GM18508 (cell line): ENCODE results near the gene SLC2A13.
"Not testable (repeated sequence)": the region's sequence is repeated elsewhere in the genome, so short reads cannot be mapped to it uniquely, and the experiment has no call there.

Experiments
- ATAC-seq: cut with Tn5 transposase; IDR thresholded peaks from one replicate; pipeline ENCODE4 v1.9.1; 2021; ENCODE audit warnings: moderate number of reproducible peaks; ENCODE audit not compliant: insufficient read depth, unreplicated experiment

The SLC2A13 gene

DNA sequence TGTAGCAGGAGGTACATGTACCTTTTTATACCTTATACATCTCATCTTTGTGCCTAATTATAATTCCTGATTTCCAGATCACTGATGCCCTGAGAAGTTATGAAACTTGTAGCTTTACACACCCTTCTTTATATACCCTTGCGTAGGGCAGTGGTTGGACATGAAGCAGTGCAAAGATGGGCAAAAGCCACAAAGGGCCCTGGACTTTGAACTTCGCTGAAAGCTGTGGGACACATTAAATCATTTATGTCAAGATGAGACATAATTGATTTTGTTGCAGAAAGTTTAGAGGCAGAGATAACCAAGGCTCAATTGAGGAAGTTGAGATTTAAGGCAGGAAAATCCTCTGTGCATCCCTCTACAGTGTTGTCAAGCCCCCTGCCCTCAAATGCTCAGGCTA lies 170.0 kb downstream of the SLC2A13 start:
- ATAC-seq = no peak

DNA sequence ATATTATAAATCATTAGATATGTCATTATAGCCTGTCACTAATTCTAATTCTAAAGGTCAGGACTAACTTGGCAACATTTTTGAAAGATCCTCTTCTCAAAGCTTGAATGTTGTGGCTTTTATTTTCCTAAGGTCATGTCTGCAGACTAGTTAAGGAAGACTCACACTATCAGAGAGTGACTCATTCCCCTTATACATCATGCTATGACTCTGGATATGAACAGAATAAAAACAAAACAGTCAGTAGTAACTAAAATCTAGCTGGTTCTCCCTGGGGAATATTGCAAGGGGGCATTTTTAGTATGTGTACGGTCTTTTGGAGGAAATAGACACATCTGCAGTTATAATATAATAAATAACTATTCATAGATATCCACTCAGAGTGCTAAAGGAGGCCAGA lies 170.6 kb downstream of the SLC2A13 start:
- no peak for ATAC-seq

DNA sequence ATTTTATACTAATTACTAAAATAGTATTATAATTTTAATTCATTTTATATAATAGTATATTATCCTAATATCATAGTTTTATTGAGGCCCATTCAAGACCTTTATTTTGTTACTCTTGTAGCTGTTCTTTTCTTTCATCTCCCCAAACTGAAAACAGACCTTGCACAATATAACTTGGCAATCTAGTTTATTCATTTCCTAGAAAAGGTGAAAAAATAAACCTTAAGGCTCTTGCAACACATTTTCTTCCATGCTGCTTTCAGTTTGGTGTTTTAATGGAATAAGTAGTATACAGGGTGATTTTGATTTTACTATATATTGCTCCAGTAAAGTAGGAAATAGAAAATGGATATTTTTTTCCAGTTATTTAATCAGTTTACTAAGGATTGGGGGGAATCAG lies 174.0 kb downstream of the SLC2A13 start:
- ATAC-seq = no peak

DNA sequence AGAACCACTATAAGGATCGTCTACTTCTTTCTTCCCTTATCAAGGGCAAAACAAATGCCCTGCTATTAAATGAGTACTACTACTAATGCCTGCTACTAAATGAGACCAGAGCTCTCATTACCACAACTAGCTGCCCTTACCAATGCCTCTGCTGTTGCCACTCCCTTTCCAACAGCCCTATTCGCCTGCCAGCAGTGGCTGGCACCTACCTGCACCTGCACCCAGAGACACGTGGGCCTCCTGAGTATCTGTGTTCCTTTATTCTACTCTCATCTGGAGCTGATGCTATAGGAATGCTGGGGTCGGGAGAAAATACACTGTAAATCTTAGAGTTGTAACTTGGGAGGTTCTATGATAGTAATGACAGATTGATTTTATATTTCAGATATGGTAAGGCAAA lies 174.7 kb downstream of the SLC2A13 start:
- no peak for ATAC-seq

DNA sequence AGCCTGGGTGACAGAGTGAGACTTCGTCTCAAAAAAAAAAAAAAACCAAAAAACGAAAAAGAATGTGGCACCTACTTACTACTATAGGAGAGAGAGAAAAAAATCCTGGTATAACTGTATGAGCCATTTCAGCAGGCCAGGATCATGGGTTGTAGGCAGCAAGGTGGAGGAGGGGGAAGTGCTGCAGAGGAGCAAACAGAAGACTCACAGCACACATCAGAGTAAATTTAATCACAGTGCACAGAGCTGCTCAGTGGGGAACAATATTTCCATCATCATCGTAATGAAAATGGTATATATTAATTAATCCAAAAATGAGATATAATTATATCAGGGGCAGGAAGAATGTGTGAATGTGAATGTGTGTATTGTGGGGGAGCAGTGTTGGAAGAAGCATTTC lies 175.8 kb downstream of the SLC2A13 start:
- ATAC-seq = no peak

DNA sequence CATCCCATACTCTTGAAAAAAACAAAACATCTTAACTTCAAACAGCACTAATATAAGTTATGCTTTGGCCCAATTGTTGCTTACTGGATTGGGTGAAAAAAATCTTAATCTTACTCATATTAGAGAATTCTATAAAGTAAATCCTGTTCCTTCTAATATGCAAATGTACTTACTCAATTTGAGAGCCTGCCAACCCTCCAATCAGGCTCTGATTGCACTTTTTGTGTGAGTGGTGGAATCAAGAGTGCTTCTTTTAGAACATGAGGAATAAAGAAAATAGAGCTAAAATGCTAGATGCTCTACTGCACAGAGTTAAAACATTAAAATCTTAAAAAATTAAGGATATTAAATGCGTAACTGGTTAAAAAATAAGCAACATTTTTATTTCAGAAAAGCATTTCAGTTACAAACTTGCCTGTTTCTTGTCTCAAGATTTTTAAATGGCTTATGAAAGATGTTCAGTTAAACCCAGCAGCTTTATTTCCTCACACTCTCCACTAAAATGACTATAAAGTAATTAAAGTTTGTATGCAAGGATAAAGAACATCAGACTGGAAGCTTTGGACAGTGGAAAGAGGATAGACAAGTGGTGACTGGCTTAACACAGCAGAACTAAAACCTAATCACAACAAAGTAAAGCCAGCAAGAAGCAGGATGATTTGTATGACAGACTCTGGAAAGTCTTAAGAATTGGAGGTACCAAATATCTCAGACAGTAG lies 177.5 kb downstream of the SLC2A13 start:
- ATAC-seq = no peak

DNA sequence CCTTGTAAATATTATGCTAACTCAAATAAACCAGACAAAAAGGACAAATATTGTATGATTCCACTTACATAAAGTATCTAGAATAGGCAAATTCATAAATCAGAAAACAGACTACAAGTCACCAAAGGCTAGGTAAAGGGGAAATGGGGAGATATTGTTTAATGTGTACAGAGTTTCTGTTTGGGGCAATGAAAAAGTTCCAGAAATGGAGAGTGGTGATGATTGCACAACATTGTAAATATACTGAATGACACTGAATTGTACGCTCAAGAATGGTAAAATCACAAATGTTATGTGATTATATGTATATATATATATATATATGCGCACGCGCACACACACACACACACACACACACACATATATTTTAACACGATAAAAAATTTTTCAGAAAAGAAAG lies 182.5 kb downstream of the SLC2A13 start:
- no peak for ATAC-seq

DNA sequence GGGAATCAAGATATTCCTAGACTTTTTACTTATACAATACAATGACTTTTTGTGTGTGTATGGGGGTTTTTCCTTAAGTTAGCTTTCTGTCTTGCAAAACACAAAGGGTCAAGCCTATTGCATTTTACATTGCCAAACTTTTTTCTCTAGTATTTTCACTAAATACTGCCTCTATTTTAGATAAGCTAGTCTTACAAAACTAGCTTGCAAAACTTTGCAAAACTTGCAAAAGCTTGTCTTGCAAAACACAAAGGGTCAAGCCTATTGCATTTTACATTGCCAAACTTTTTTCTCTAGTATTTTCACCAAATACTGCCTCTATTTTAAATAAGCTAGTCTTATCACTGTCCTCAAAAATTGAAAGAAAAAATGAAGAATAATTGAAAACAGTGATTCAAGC lies 183.3 kb downstream of the SLC2A13 start:
- ATAC-seq = not testable (repeated sequence)

DNA sequence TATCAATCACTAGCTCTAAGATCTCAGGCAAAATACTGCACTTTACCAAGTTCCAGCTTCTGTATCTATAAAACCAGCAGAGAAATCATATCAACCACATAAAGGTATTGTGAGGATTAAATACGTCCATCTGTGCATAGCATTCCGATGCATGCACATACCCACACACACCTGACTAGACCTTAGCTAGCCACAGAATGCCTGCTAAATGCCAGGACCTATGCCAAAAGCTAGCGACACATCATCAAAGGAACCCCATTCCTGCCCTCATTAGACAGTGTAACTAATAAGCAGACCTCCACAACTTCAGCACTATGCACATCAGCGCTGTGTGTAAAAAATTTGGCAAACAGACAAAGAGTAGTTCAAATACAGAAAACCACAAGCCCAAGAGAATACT lies 185.2 kb downstream of the SLC2A13 start:
- no peak for ATAC-seq

DNA sequence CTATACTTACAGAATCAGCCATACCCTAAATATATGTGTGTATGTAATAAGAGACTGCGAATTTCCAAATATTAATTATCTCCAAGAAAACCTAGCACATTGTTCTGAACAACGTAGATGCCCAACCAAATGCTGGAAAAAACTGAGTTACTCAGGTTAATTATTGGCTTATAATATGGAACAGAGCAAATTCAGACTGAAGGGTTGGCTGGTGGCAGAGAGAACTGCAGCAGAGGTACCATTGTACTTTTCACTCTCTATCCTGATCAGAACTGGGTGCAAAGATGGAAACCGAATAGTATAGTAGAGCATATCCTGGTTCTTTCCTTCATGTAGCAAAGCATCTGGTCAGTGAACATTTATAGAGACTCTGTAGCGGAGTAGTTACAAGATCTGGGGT lies 185.7 kb downstream of the SLC2A13 start:
- ATAC-seq = no peak

DNA sequence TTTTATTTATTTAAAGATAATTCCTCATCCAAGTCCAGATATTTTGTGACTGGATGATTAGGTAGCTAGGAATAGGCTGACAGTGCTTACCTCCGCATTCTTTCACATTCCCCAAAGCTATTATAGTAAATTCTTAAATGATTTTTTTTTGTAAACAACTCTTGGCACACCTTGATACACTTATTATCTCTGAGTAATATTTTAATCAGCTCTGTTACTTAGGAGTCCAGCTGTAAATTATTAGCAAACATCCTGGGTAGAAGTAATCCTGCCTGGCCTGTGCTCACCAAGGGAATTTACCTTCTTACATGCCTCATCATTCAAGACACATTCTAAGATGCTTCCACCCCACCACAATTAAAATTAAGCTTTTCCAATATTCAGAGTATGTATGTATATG lies 186.1 kb downstream of the SLC2A13 start:
- no peak for ATAC-seq

DNA sequence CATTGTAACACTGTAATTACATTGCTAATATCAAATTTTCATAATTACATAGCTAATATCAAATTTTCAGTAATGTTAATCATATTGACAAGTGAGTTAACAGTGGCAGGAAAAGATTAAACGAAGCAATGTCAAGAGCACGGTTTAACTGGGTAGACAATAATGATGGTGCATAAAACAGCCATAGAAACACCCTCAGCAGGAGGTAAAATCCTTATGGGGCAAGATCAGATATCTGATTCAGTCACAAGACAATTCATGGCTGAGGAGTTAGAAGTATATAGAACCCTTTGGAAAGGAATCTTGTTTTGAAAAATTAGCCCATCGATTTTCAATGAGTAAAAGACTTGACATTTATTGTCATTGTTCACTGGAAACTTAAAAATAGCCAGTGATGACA lies 190.6 kb downstream of the SLC2A13 start:
- no peak for ATAC-seq

DNA sequence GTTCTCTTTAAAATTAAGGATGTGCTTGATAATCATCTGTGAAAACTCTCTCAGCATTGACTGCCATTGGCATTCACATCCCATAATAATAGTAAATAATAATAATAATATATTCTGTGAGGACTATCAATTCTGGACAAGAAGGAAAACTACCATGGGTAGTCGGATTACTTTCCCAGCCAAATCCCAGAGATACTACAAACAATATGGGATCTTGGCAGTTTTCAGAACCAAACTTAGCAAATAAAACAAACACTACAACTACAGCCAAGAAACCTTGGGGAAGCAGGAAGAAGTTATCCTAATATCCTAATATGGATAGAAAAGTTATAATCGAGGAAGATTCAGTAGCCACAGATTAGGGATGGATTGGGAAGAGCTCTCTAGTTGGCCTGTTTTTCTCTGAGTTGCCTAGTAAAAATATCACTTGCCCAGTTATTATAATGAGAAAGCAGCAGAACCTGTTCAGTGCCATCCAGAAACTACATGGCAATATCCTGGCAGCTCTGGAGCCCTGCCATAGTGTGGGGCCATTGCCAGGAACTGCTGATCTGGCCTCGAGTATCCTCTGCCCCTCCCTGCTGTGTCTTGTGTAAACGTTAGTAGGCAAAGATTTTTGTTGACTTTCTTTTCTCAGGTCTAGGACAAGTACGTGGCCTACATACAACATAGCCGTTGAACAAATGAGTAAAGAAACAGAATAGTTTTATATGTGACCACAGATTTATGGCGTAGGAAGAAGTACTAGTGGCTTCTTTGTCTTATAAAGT lies 193.5 kb downstream of the SLC2A13 start:
- ATAC-seq = no peak

DNA sequence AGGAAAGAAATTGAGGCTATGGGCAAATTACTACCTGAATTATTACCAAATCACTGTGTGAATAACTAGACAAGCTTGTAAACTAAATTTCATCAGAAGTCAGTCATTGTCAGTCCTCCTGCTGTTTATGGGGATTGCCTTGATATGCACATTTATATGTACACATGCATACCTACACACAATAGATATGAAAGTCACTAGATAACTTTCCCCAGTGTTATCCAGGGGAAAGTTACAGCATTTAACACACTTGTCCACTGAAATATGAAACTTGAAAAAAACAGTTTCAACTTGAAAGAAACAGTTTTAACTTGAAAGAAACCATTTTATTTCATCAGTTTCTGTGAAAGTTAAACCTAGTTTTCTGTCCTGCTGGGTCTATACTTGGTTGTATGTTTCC lies 199.6 kb downstream of the SLC2A13 start:
- ATAC-seq = no peak

DNA sequence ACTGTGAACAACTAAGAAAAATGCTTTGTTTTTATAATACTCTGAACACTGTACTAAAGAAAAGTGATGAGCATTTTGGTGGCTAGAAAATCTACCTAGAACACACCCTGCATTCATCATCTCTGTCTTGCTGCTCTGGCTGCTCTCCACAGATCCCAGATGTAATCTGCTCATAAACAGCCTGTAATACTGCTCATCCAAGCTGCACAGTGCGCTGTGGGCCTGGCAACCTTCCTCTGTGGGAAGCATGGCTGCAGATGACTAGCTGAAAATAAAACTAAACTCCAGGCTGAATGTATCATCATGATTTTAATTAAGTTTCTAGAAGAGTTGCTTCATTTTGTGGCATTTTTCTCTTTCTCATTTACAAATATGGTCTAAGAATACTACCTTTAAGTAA lies 200.7 kb downstream of the SLC2A13 start:
- no peak for ATAC-seq

DNA sequence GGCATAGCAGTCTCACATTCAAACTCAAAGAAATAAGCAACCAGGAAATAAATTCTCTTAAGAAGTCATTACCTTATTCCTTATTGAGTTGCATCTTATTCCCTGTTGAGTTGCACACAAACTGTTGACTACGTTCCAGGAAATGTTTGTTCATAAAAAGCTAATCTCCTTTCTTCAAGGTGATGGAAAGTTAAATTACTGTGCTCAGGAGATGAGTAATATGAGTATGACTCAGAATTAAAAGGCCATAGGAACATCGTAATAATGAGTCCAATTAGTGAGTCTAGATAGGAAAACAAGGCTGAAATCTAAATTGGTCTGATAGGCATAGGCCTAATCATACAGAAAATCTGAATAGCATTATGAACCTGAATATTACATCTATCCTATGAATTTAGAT lies 203.1 kb downstream of the SLC2A13 start:
- no peak for ATAC-seq

DNA sequence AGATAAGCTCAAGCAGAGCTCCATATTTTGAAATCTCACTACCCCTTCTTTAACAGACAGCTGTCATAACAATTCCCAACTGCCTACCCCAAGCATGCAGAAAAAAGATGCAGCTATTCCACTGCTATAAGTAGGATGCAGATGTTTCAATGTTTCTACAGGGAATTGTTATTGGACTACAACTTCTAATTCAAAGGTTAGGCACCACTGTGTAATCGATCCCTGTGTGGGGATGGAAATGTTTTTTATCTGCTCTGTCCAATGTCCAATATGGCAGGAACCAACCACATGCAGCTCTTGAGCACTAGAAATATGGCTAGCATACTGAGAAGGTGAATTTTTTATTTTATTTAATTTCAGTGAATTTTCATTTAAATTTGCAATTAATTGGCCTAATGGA lies 208.6 kb downstream of the SLC2A13 start:
- ATAC-seq = no peak

DNA sequence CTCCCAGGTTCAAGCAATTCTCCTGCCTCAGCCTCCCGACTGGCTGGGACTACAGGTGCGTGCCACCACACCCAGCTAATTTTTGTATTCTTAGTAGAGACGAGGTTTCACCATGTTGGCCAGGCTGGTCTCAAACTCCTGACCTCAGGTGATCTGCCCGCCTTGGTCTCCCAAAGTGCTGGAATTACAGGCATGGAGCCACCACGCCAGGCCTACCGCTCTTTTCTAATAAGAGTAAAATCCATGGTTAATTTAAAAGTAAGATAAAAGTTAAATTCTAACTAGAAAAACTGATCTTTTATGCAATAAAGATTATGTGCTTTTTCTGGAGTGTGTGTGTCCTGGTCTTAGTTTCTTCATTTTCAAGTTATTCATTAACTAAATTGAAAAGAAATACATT lies 212.5 kb downstream of the SLC2A13 start:
- not testable (repeated sequence) for ATAC-seq

DNA sequence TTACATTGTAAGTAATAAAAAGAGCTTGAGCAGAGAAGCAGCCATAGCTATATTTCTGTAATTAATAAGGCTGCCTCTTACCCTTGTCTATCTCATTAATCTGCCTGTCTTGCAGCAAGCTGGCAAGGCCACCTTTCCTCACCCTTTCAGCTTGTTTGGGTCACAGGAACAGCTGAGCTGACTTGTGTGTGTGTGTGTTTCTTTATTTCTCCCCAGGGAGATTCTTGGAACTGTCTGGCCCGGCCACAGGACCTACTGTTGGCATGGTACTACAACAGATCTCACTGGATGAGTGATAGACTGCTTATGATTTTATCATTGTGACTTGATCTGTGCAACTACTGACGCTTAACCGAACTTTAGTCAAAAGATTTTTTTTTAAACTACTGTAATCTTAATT lies 213.7 kb downstream of the SLC2A13 start:
- no peak for ATAC-seq

DNA sequence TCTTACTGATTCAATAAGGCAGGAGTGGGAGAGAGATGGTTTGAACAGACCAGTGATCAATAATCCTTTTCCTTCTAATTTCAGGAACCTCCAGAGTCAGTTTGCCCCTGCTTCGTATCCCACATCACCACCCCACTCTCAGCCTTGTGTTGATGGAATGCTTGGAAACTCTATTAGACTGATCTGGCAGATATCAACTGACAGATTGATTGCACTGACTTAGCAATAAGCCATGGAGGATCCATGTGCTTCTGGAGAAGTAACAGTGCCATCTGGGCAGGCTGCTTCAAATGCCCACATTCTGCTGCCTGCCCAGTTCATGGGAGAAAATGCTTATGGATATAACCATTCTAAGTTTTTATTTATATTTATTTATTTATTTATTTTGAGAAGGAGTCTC lies 218.0 kb downstream of the SLC2A13 start:
- ATAC-seq = no peak

DNA sequence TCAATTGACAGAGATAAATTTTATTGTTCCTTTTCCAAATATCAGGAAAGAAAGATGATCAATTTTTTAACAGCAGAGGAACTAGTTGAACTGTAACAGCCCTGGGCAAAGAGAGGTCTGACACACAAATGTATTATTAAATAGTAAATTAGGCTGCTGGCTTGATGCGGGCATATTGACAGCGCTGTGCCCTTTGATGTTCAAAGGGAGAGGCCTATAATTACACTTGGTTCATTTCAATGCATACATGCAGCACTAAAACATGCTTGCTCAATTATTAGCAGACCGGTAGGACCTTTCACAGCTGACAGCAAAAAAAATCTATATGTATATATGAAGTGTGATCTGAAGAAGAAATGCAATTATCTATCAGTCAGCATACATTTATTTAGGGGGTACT lies 219.8 kb downstream of the SLC2A13 start:
- no peak for ATAC-seq

DNA sequence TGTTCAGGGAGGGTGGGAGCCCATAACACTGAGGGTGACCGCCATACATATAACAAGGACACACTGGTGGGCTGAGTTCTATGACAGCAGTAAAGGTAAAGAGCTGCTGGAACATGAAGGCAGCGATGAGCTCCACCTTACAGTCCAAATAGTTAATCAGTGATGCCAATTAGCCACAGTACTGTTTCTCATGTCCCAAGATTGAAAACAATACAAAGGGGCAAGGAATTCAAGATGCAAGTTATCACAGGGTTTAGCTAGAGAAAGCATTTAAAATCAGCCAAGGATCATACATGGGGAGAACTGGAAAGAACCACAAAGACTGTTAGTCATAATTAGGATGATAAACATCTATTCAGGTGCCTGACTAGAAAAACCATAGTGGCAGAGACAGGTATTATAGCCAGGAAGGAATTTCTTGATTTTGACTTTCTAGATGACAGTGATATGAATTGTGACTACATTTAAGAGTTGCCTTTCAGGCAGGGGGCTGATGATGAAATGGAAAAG lies 221.2 kb downstream of the SLC2A13 start:
- no peak for ATAC-seq
